GM19099 (cell line): ENCODE measurements around the gene OLIG3.

Source experiments
- POLR2A ChIP-seq: IDR thresholded peaks from 3 replicates; pipeline ENCODE4 v1.6.1; 2011; ENCODE audit warnings: low read depth; ENCODE audit not compliant: insufficient read length; ENCODE audit errors: extremely low read depth

OLIG3 gene

DNA sequence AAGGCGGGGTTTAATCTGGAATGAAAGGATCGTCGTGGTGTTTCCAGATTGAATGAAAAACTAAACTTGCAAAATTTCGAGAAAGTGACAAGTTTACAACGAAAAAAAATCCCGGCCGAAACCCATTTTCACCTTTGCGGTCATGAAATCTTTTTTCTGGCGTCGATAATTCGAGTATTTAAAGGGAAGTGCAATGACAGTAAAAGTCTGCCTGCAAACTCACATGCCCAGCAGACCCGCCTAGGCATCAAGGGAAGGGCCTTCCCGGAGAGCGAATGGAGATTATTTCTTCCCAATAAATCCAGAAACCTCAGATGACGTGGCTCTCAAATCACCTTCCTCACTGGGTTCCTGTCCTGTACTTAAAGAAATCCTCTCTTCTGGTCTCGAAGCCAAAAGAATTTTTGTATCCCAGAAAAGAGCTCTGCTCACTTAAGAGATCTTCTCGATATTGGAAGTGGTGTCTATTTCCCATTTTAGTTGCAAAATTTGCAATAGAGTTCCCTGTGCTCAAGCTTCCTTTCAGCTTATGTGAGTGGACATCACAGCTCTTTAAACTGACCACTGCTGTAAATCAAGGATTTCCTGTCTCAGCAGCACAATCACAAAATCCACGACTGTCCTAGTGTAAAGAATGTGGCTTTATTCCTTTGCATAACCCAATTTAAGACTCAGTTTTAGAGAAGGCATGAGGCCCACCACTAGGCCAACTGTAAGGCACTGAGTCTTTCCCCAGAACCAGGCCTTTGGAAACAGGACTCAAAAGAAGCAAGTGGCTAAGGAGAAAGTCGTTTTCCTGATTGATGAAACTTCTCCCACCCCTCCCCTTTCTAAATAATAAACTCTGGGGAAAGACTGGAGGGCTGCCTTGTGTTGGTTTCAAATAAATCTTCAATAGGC lies 3.9 kb downstream of the OLIG3 start:
- no peak for TF ChIP-seq POLR2A

DNA sequence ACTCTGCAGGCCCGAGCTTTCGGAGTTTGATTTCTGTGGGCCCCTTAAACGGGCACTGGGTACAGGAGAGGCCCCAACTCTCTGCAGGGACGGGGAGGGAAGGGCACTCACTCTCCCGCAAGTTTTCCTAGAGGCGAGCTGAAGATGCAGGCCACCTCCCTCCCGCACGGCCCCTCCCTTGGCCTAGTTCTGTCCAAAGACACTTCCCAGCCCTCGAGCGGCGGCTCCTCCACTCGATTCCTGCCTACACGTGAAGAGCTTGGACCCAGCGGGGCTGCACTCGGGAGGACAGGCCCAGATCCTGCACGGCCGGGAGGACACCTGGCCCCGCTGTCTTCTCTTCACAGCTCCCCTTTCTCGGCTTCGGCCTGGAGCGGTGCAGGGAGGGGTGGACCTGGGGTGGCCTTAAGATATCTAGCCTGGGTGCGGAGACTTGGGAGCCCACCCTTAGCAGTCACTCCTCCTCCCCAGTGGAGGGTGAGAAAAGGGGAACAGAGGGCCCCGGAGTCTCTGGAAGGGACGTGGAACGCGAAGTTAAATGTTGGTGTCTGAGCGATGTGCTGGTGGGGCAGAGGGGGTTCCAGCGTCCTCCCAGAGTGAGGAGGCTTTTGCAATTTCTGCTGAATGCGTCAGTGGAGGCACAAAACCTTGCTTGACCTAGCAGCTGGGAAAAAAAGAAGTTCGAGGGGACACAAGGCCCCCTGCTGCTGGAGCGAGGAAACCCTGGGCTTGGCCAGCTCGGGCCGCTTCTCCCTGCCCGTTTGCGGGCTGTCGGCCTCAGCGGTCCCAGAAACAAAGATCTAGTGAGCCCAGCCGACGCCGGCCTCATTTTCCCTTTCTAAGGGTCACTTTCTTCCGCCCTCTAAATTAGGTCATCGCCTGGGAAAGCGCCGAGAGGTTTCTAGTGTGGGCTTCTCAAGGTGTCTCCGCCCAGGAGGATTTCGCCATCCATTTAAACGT lies 4.9 kb downstream of the OLIG3 start:
- TF ChIP-seq POLR2A = no peak

DNA sequence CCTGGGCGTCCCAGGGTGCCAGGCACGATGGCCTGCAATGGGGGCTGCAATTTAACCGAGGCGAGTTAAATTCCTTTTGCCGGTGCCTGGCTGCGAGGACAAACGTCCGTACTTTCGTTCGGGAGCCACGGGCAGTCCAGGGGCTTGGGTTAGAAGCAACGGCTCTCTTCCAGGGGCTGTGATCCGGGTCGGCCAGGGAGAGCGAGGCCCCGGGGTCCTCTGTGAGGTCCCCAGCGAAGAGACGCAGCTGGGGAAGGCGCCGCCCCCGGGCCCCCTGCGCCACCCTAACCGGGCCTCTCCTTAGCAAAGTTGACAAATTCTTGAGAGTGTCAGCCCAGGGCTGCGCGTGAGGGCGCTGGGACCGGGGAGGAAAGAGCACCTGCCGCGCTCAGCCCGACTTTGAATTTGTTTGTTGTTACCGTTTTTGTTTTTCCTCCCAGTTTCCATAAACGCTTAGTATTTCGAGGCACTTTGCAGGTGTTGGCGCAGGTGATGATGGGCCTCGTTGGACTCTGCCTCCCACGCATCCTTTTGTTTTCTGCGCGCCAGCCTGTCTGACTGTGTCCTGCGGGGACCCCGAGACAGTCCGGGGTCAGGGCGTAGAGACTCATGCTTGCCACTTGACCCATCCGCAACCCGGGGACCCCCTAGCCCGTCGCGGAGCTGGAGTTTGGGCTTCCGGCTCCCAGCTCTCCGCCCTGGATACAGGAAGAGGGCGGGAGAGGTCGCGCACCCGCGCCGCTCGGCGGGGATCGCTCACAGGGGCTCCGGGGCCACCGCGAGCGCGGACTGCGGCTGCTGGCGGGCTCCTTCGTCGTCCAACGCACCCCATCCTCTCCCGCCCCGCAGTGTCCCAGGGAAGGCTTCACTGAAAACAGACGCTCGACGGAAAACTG lies 5.8 kb downstream of the OLIG3 start:
- TF ChIP-seq POLR2A = no peak

DNA sequence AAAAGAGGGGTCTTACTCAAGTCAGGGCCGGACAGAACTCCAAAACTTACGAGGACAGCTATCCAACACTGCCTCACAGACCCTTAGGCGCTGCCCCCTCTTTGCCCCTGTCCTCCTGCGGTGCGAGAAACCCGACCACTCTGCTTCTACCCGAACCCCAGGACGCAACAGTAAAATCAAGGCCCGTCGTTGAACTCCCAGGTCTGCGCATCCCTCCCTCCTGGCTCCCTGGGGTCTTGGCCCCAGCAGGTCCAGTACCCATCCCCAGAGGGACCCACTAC lies 6.4 kb downstream of the OLIG3 start:
- TF ChIP-seq POLR2A = no peak

DNA sequence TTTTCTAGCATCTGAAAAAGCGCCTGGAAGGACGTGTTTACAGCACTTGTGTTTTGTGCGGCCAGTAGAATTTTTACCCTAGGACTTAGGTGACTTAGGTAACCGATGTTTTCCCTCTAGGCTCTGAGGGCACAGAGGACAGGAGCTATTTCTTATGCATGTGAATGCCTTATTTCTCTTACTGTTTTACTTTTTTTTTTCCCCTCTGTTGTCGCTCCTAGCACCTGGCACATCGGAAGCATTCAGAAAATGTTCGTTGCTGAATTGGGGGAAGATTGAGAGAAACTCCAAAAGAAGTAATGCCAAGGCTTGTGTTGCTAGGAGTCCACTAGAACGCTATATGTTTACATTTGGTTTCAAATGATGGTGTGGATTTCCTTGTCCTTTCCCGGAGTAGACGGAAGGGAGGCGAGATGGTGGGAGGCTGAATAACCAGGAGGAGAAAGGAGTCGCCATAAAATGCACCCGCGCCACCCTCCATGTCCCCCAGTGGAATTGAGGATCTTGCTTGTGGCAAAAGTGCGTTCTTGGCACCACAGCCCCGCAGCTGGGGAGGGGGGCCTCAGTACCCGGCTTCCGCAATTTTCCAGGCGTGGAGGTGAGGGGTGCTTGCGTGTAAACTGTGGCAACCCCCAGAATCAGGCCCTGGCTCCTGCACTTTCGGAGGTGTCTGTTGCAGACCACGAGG lies 6.9 kb downstream of the OLIG3 start:
- TF ChIP-seq POLR2A = no peak

DNA sequence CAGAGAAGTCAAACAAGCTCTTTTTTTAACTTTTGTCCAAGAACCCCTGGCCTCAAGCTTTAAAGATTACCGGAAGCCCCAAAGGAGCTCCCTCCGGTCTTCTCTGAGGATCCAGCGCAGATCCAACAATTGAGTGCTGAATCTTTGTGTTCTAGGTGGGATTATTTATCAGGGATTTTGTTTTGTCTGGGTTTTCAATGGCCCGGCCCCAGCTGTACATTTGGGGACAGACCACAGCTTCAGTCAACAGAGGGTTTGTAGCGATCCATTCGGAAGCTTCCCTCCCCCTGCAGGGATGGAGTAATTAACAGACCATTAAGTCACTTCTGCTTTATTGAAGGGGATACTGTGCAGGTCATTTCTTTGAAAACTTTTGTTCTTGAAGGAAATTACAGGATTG lies 7.8 kb downstream of the OLIG3 start:
- no peak for TF ChIP-seq POLR2A

DNA sequence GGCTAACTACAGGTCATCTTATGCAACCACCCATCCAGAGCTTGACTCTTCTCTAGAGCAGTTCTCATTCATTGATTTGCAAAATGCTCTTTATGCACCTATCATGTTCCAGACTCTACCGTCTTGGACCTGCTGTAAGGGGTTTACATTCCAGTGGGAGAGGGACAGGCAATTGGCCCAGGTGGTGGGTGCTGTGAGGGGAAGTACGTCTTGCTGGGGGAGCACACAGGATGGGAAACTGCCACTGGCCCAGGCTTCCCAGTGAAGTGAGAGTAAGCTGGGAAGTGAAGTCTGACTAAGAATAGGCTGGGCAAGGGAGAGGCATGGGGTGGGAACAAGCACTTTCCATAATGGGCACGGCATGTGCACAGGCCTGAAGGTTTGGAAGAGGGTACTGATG lies 13.8 kb downstream of the OLIG3 start:
- TF ChIP-seq POLR2A = no peak

DNA sequence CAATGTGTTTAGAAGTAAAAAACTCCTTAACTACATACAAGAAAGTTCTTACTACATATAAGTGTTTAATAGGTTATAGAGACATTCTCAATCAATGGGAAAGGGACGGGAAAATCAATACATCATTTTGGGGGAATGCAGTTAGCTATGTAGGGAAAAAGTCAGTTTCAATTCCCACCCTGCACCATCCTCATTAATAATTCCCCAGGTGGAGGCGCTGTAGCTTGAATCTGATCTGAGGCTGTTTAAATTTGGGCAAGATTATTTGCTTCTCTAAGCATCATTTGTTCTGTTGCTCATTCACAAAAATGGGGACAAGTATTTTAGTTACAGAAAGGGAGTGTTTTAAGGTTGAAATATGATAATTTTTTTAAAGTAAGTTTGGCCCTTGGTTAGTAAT lies 19.1 kb downstream of the OLIG3 start:
- TF ChIP-seq POLR2A = no peak

DNA sequence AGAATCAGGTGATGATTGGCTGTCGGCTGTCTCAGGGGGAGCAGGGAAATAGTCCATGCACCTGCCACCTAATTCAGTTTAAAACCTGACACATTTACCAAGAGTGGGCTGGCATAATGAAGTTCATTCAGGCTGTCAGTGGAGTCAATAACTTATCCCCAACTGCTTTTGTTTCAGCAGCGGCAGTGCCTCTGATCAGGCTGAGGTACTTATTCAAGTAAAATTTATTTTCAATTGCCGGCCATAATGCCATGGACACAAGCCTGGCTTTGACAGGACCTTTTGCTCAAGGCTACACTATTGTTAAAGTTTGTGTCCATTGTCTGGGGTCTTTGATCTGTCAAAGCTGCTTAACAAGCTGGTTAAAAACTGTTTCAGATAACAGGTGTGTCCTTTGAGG lies 20.6 kb downstream of the OLIG3 start:
- TF ChIP-seq POLR2A = no peak

DNA sequence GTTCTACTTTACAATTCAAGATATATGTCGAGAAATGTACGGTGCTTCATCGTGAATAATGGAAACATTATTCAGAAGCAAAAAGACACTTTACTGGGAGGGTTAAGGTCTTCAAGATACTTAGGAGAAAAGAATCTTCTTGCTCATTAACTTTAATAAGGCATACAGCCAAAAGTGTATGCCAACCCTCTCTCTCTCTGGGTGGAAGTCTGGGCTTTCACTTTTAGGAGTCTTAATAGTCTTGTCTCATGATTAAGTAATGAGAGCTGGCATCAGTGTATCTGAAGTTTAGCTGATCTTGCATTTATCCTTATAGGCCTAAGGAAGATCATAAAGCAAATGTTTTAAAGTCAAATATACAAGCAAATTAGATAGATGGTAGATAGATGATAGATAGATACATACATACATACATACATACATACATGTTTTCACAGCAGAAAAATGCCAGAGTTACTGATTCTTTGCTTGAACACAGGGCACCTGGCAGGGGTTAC lies 21.5 kb downstream of the OLIG3 start:
- no peak for TF ChIP-seq POLR2A

DNA sequence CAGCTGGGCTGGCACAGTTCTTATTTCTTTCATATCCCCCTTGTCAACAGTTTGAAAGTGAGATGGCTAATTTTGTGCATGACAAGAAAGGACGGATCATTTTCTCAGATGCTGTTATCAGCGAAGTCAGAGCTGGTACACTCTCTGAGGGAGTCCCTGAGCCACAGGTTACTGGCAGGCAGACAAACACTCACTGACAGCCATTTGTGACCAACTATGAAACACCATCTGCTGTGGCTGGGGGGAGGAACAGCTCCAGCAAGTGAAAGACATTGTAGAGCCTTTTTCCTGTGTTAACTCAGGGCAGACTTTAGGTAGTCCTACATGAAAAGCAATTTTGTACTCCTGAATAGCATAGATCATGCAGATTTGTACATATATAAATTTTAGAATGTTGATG lies 22.2 kb downstream of the OLIG3 start:
- TF ChIP-seq POLR2A = no peak

DNA sequence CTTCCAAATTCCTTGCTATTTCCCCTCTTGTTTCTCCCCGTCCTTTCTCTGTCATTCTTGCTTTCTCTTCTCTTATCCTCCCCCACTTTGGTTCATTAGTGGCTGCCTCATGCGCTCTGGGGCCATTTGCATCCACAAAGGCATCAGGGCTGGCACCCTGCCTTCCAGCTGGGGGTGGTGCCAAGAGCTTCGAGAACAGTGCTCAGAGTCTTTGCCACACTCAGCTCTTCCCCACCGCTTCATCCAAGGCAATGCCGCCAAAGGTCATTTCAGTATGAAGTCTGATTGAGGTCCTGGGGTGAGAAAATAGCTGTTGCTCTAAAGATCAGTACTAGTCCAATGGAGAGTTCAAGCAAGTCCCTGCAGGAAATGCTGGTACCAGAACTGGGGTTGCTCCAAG lies 22.7 kb downstream of the OLIG3 start:
- no peak for TF ChIP-seq POLR2A

DNA sequence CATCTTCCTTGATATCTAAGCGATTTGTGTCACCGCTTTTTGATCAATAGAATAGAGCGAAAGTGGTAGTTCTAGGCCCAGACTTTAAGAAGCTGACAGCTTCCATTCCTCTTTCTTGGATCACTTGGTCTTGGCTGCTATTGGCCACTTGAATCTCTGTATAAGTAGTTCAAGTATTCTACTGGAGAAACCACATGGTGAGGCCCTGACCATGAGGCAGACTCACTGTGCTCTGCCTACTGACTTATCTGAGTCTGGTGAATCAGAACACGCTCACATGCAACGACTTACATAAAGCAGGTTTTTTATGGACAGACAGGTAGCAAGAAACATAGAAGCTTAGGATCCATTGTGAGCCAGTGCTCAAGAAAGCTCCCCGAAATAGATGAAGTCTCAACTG lies 27.0 kb downstream of the OLIG3 start:
- no peak for TF ChIP-seq POLR2A

DNA sequence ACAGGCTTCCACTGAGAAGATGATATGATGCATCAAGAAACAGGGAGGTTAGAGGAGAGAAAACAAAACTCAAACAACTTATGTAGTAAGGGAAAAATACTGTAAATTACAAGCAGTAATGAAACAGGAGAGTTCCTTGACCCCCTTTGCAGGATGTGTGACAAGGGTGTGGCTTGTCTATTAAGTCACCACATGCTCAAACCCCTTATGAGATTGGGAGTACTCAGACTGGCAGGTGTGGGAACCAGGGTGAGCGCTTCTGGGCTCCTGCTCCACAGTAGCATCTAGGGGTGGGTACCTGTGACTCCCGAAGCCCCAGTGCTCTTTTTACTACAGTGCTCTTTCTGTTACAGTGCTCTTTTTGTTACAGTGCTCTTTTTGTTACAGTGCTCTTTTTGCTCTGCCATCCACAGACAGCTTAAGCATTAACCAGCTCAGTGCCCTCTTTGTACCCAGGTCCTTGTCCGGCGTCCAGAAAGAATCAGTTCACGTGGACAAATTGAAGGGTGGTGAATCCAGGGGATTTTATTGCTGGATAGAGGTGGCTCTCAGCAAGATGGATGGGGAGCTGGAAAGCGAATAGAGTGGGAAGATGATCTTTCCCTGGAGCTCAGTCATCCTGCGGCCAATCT lies 28.7 kb downstream of the OLIG3 start:
- no peak for TF ChIP-seq POLR2A
